ENCODE measurements around the gene CAMK2D. TPM values are rescaled to one million over a fixed set of nuclear protein-coding genes. Genes with fewer than 3 reads are reported as not detected.

The CAMK2D gene
- total and polyA plus RNA-seq, 7 donors: 41.2 to 183 (median 83.8) TPM

DNA sequence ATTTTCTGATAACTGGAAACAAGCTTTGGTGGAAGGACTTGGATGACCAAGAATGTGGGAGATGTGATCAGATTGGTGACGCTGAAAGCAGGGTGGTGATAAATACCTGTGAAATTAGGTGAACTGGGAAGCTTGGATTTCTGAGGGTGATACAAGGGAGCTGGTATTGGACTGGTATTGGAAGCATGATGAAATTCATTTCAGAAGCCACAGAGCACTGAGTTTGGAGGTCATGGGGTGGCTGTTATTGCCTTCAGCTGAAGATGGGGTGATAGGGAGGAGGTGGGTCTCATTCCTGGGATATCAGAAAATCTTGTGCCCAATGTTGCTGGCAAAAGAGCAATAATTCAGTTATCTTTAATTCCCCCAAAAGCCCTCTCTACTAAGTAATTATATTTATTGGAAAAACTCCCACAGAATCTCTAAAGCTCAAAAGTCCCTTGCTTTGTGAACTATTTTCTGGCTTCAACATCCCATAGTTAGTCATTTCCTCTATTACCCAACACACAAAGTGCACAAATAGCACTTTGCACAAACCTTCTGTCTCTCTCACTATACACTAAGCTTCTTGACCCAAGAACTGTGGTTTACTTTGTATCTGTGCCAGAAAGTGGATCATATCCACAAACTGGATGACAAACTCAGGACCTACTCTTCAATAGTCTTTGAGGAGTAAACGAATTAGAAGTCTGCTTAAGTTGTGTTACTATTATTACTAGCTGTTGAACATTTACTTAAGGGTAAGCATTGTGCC, 23.1 kb upstream of the CAMK2D start:
- no peaks in the 10 kb centered on the region for H3K27me3 ChIP-seq (ENCODE audit: insufficient read depth in 3 of 3, low read length in 2 of 3)
- H3K9me3 ChIP-seq: no peaks in the 10 kb centered on the region
- no peaks in the 10 kb centered on the region for H3K4me1 ChIP-seq
- peak; percentile 32 to 51 (median 46) for ATAC-seq
- H3K27ac ChIP-seq: no peak overlapping the region
- H3K4me3 ChIP-seq: no peak overlapping the region
- intact Hi-C loops (cut with DNase I): loop anchor here in 1 of 2 donors (5.0 to 10.0 kb wide), 2 partner anchors 128 to 400 kb away; no protein-coding TSS in a partner anchor
- no peaks in the 10 kb centered on the region for H3K36me3 ChIP-seq (ENCODE audit: insufficient read depth in 1 of 2, low read depth in 1 of 2)
- DNase-seq: no peak
- TF ChIP-seq, protein P1, sequence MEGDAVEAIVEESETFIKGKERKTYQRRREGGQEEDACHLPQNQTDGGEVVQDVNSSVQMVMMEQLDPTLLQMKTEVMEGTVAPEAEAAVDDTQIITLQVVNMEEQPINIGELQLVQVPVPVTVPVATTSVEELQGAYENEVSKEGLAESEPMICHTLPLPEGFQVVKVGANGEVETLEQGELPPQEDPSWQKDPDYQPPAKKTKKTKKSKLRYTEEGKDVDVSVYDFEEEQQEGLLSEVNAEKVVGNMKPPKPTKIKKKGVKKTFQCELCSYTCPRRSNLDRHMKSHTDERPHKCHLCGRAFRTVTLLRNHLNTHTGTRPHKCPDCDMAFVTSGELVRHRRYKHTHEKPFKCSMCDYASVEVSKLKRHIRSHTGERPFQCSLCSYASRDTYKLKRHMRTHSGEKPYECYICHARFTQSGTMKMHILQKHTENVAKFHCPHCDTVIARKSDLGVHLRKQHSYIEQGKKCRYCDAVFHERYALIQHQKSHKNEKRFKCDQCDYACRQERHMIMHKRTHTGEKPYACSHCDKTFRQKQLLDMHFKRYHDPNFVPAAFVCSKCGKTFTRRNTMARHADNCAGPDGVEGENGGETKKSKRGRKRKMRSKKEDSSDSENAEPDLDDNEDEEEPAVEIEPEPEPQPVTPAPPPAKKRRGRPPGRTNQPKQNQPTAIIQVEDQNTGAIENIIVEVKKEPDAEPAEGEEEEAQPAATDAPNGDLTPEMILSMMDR (IDR thresholded peaks at IDR 0.05): no peak
- WGBS, 3 donors: 67 to 74% (median 73%) methylated on average over 2 of the region's 2 CpGs

GRCh38 chr4:113783701-113784100, 22.2 kb upstream of the CAMK2D start:
- TF ChIP-seq, protein P1 (IDR thresholded peaks at IDR 0.05): no peak
- DNase-seq: no peak
- Histone ChIP-seq H3K27ac (no peak overlapping the region), H3K27me3 (ENCODE audit: insufficient read depth in 3 of 3, low read length in 2 of 3) (no peaks in the 10 kb centered on the region), H3K36me3 (ENCODE audit: insufficient read depth in 1 of 2, low read depth in 1 of 2) (no peaks in the 10 kb centered on the region), H3K4me1 (no peaks in the 10 kb centered on the region), H3K9me3 (no peaks in the 10 kb centered on the region), H3K4me3 (no peak overlapping the region)
- ATAC-seq: no peak
- intact Hi-C loops (cut with DNase I): loop anchor here in 1 of 2 donors (5.0 to 10.0 kb wide), 2 partner anchors 129 to 401 kb away; no protein-coding TSS in a partner anchor
- 80 to 94% (median 94%) methylated on average over 6 of the region's 6 CpGs for WGBS, 3 donors

DNA sequence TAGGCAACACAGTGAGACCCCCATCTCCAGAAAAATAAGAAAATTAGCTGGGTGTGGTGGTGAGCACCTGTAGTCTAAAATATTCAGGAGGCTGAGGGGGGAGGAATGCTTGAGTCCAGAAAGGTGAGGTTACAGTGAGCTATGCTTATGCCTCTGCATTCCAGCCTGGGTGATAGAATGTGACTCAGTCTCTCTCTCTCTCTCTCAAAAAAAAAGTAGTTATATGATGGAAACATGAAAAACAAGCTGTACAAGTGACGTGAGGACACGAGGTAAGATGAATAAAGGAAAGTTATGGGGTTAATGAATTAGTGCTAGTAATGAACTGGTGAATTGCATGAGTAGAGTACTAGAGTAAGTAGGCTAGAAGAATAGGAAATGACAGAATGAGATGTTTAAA, 21.8 kb upstream of the CAMK2D start:
- DNase-seq (no peak), ATAC-seq (no peak)
- Histone ChIP-seq H3K36me3 (ENCODE audit: insufficient read depth in 1 of 2, low read depth in 1 of 2) (no peaks in the 10 kb centered on the region), H3K4me1 (no peaks in the 10 kb centered on the region), H3K27ac (no peak overlapping the region), H3K9me3 (no peaks in the 10 kb centered on the region), H3K27me3 (ENCODE audit: insufficient read depth in 3 of 3, low read length in 2 of 3) (no peaks in the 10 kb centered on the region), H3K4me3 (no peak overlapping the region)
- 89 to 91% (median 90%) methylated on average over 2 of the region's 2 CpGs for WGBS, 3 donors
- TF ChIP-seq, protein P1 (IDR thresholded peaks at IDR 0.05): no peak
- intact Hi-C loops (cut with DNase I): loop anchor here in 1 of 2 donors (5.0 to 10.0 kb wide), 2 partner anchors 129 to 402 kb away; no protein-coding TSS in a partner anchor

GRCh38 chr4:113781439-113782040, 20.0 kb upstream of the CAMK2D start:
- intact Hi-C loops (cut with DNase I): loop anchor here in 1 of 2 donors (5.0 to 10.0 kb wide), 2 partner anchors 131 to 403 kb away; no protein-coding TSS in a partner anchor
- H3K4me3 ChIP-seq: no peak overlapping the region
- TF ChIP-seq, protein P1 (IDR thresholded peaks at IDR 0.05): peak; percentile 74
- no peaks in the 10 kb centered on the region for H3K9me3 ChIP-seq
- H3K36me3 ChIP-seq (ENCODE audit: insufficient read depth in 1 of 2, low read depth in 1 of 2): no peaks in the 10 kb centered on the region
- DNase-seq (no peak), ATAC-seq (peak in 1 of 4 donors; percentile 49)
- no peaks in the 10 kb centered on the region for H3K27me3 ChIP-seq (ENCODE audit: insufficient read depth in 3 of 3, low read length in 2 of 3)
- no peak overlapping the region for H3K27ac ChIP-seq
- no peaks in the 10 kb centered on the region for H3K4me1 ChIP-seq
- 3 to 11% (median 10%) methylated on average over 2 of the region's 2 CpGs for WGBS, 3 donors

Measured in psoas muscle (tissue), 8 donors.